ENCODE data around the gene TRMT44. TPM values are rescaled to one million over a fixed set of nuclear protein-coding genes. Genes with fewer than 3 reads are reported as not detected.

The TRMT44 gene
- total and polyA plus RNA-seq, 2 of the 13 experiments (the other 11 are each of a cell fraction or from before 2014, with no cell fraction given), result 5.8 to 8.6 TPM

- TF ChIP-seq AHR (CRISPR knock-in tag; IDR thresholded peaks at IDR 0.05), result 0 out of 2 replicates have a peak, but pooled peaks have one; percentile 28
- no peak for TF ChIP-seq GPN1 (CRISPR knock-in tag; IDR thresholded peaks at IDR 0.05; ENCODE audit: borderline replicate concordance)
- TF ChIP-seq E2F5 (CRISPR knock-in tag; conservative IDR thresholded peaks at IDR 0.05), result no peak
- TF ChIP-seq ELK4 (CRISPR knock-in tag; IDR thresholded peaks at IDR 0.05; ENCODE audit: borderline replicate concordance), result peak; percentile 95; the same call in 1 of the 2 replicates
- TF ChIP-seq DRAP1 (CRISPR knock-in tag; IDR thresholded peaks at IDR 0.05), result peak; percentile 89
- TF ChIP-seq ZMAT3 (CRISPR knock-in tag; conservative IDR thresholded peaks at IDR 0.05), result peak; percentile 35; the same call in 1 of the 2 replicates
- no peak for TF ChIP-seq ZNF292 (CRISPR knock-in tag; IDR thresholded peaks at IDR 0.05; ENCODE audit: borderline replicate concordance, low read depth)
- TF ChIP-seq DR1 (CRISPR knock-in tag; IDR thresholded peaks at IDR 0.05), result peak; percentile 54; the same call in 1 of the 2 replicates
- TF ChIP-seq ZNF710 (CRISPR knock-in tag; IDR thresholded peaks at IDR 0.05; ENCODE audit: borderline replicate concordance), result peak; percentile 61; the same call in 1 of the 2 replicates
- peak; percentile 85 for TF ChIP-seq ETV5 (CRISPR knock-in tag; IDR thresholded peaks at IDR 0.05; ENCODE audit: borderline replicate concordance)
- TF ChIP-seq SOX6 (IDR thresholded peaks at IDR 0.05), result no peak
- TF ChIP-seq SOX6 (CRISPR knock-in tag; IDR thresholded peaks at IDR 0.05), result peak; percentile 43
- TF ChIP-seq HIVEP1 (CRISPR knock-in tag; IDR thresholded peaks at IDR 0.05), result peak; percentile 40; the same call in 1 of the 2 replicates
- peak; percentile 45; the same call in 1 of the 2 replicates for TF ChIP-seq GATAD2A (CRISPR knock-in tag; IDR thresholded peaks at IDR 0.05)
- TF ChIP-seq ZNF543 (CRISPR knock-in tag; IDR thresholded peaks at IDR 0.05), result peak; percentile 67; the same call in 1 of the 2 replicates
- peak; percentile 62 for TF ChIP-seq ZNF501 (CRISPR knock-in tag; IDR thresholded peaks at IDR 0.05)
- TF ChIP-seq JARID2 (CRISPR knock-in tag; IDR thresholded peaks at IDR 0.05; ENCODE audit: insufficient replicate concordance), result no peak
- TF ChIP-seq THRA (CRISPR knock-in tag; IDR thresholded peaks at IDR 0.05; ENCODE audit: borderline replicate concordance), result peak; percentile 58
- TF ChIP-seq ZNF570 (CRISPR knock-in tag; IDR thresholded peaks at IDR 0.05; ENCODE audit: borderline replicate concordance), result no peak
- no peak for TF ChIP-seq PCBP2 (optimal IDR thresholded peaks at IDR 0.05; ENCODE audit: low read depth, low read length, poor library complexity, severe bottlenecking)
- peak; percentile 95 for TF ChIP-seq ZFY (CRISPR knock-in tag; IDR thresholded peaks at IDR 0.05)
- TF ChIP-seq FOSL2 (CRISPR knock-in tag; IDR thresholded peaks at IDR 0.05), result peak; percentile 64
- peak; percentile 53 for TF ChIP-seq ZNF772 (CRISPR knock-in tag; IDR thresholded peaks at IDR 0.05)
- TF ChIP-seq TBX2 (CRISPR knock-in tag; IDR thresholded peaks at IDR 0.05; ENCODE audit: borderline replicate concordance), result peak; percentile 66
These were observed at the start of gene TRMT44, which contains the start of gene ACOX3 (continued) for GRCh38 chr4:8440492-8441311.
